B cell (primary cell): Measurements from ENCODE around the gene HLA-DQB2. TPM values are rescaled to one million over a fixed set of nuclear protein-coding genes. Genes with fewer than 3 reads are reported as not detected.

Experiments
- ATAC-seq: fragments of 200-7000 bp; cut with Tn5 transposase; one replicate; pipeline ENCODE4 v1.10.0; 2021; ENCODE audit warnings: low read depth, mild to moderate bottlenecking, moderate number of reproducible peaks, moderate library complexity
- CTCF ChIA-PET: fragments of 350-600 bp; sonication (Branson Sonifier 250); formaldehyde crosslinking; loops from one replicate; lab custom pipeline; 2021; ENCODE audit warnings: antibody characterized with exemption, inconsistent platforms; lab: Charles Lee
- POLR2A ChIA-PET: fragments of 350-600 bp; sonication (Branson Sonifier 250); formaldehyde crosslinking; loops from one replicate; lab custom pipeline; 2021; ENCODE audit warnings: antibody characterized with exemption; lab: Charles Lee
- DNase-seq: peaks from one replicate; pipeline ENCODE4 v3.0.0; 2013
- H2AFZ ChIP-seq: 2 replicates; pipeline ENCODE4 v1.6.1; 2012; ENCODE audit warnings: mild to moderate bottlenecking, low read depth, low read length; ENCODE audit not compliant: insufficient read depth, poor library complexity, severe bottlenecking
- H3K27ac ChIP-seq, 2 donors: 1 replicate in 1 of 2; 2 replicates in 1 of 2; pipeline ENCODE4 v1.5.1; 2012 to 2013; ENCODE audit warnings: low read length in 2 of 2, mild to moderate bottlenecking in 2 of 2, moderate library complexity in 1 of 2
- H3K27me3 ChIP-seq, 4 experiments: fragments of 200-600 bp in 1 of 4; sonication (generic) in 1 of 4; replicated peaks in 1 of 4; 1 replicate in 2 of 4; 2 replicates in 2 of 4; pipeline versions ENCODE4 v1.6.1 to v1.7.0; 2013 to 2016; ENCODE audit warnings: low read length in 3 of 4, mild to moderate bottlenecking in 2 of 4, mixed read lengths in 1 of 4, moderate library complexity in 1 of 4; ENCODE audit not compliant: insufficient read depth in 4 of 4, control insufficient read depth in 3 of 4; ENCODE audit errors: control extremely low read depth in 1 of 4
- H3K36me3 ChIP-seq, 2 experiments: replicated peaks in 1 of 2; 1 replicate in 1 of 2; 2 replicates in 1 of 2; pipeline versions ENCODE4 v1.6.1 to v1.7.1; 2013; ENCODE audit warnings: low read length in 1 of 2; ENCODE audit not compliant: insufficient read depth in 2 of 2, control insufficient read depth in 1 of 2; ENCODE audit errors: control extremely low read depth in 1 of 2, extremely low read depth in 1 of 2
- H3K4me1 ChIP-seq, 2 donors: fragments of 200-600 bp in 1 of 2; sonication (generic) in 1 of 2; 1 replicate in 1 of 2; 2 replicates in 1 of 2; pipeline versions ENCODE4 v1.5.1 to v1.6.1; 2013 to 2017; ENCODE audit warnings: low read length in 2 of 2; ENCODE audit not compliant: control insufficient read depth in 2 of 2, insufficient read depth in 2 of 2
- H3K4me2 ChIP-seq: replicated peaks from 2 replicates; pipeline ENCODE3; 2012; ENCODE audit warnings: mild to moderate bottlenecking, low read depth, low read length; ENCODE audit not compliant: poor library complexity, severe bottlenecking
- H3K4me3 ChIP-seq, 5 experiments: fragments of 200-600 bp in 1 of 5; sonication (generic) in 1 of 5; 1 replicate in 3 of 5; 2 replicates in 2 of 5; pipeline versions ENCODE4 v1.5.1 to v1.7.0; 2011 to 2016; ENCODE audit warnings: low read length in 4 of 5, mild to moderate bottlenecking in 4 of 5, low read depth in 2 of 5, control low read depth in 1 of 5, moderate library complexity in 1 of 5; ENCODE audit not compliant: insufficient read depth in 1 of 5; ENCODE audit errors: control extremely low read depth in 1 of 5, extremely low read depth in 1 of 5
- H3K79me2 ChIP-seq: fragments of 200-600 bp; sonication (generic); one replicate; pipeline ENCODE4 v1.6.0; 2016; ENCODE audit warnings: low read length; ENCODE audit not compliant: control insufficient read depth, insufficient read depth
- H3K9ac ChIP-seq: fragments of 200-600 bp; sonication (generic); 2 replicates; pipeline ENCODE4 v1.6.1; 2017; ENCODE audit warnings: mild to moderate bottlenecking, low read length, moderate library complexity
- H3K9me3 ChIP-seq, 3 donors: one replicate each; pipeline versions ENCODE4 v1.6.1 to v1.7.1; 2013; ENCODE audit warnings: low read length in 2 of 3; ENCODE audit not compliant: control insufficient read depth in 2 of 3, insufficient read depth in 1 of 3; ENCODE audit errors: control extremely low read depth in 1 of 3
- H4K20me1 ChIP-seq: 2 replicates; pipeline ENCODE4 v1.6.0; 2012; ENCODE audit warnings: mild to moderate bottlenecking, low read length; ENCODE audit not compliant: insufficient read depth, control insufficient read depth, poor library complexity, severe bottlenecking
- H3K27ac Mint-ChIP-seq: one replicate; pipeline ENCODE4 v1.8.0; 2021; ENCODE audit warnings: mixed read lengths
- H3K27me3 Mint-ChIP-seq: one replicate; pipeline ENCODE4 v1.8.0; 2021; ENCODE audit warnings: mixed read lengths
- H3K4me1 Mint-ChIP-seq: one replicate; pipeline ENCODE4 v1.8.0; 2021; ENCODE audit warnings: mixed read lengths
- H3K4me3 Mint-ChIP-seq: one replicate; pipeline ENCODE4 v1.8.0; 2021; ENCODE audit warnings: mixed read lengths
- H3K9me3 Mint-ChIP-seq: one replicate; pipeline ENCODE4 v1.8.0; 2022; ENCODE audit warnings: mixed read lengths; ENCODE audit not compliant: insufficient read depth
- EZH2 ChIP-seq: IDR thresholded peaks from 2 replicates; pipeline ENCODE4 v1.6.1; 2012; ENCODE audit warnings: borderline replicate concordance, low read depth, mild to moderate bottlenecking, moderate library complexity, low read length; ENCODE audit not compliant: insufficient read depth, poor library complexity, severe bottlenecking
- WGBS: methylation state at CpG from one replicate; pipeline ENCODE4 v1.1.5; 2013; ENCODE audit warnings: missing lambda C conversion rate; ENCODE audit not compliant: insufficient coverage; 5-methylcytosine and 5-hydroxymethylcytosine counted together
- intact Hi-C: fragments of 100-400 bp; cut with micrococcal nuclease; formaldehyde crosslinking; loops from one replicate; pipeline ENCODE4 v1.10.0; 2022
- polyA plus RNA-seq: library from polyadenylated mRNA; depleted of rRNA; stranded (reverse); fragments of >200 nt; gene quantifications from 2 replicates; pipeline ENCODE4 v1.2.3, GENCODE V29; 2012
- total RNA-seq, 2 donors: library from RNA; stranded (reverse); fragments of 120-200 nt in 1 of 2; gene quantifications; 1 replicate in 1 of 2; 2 replicates in 1 of 2; pipeline versions ENCODE4 v1.2.3 to v1.2.4, GENCODE V29; 2013 to 2022
- TF ChIP-seq, protein P1 (sequence below): fragments of 200-600 bp; IDR thresholded peaks from one replicate; pipeline ENCODE4 v1.8.0; 2022; ENCODE audit warnings: antibody characterized with exemption, mild to moderate bottlenecking

Gene HLA-DQB2
- total and polyA plus RNA-seq, 2 donors (not counting 1 experiment from before 2014, with no cell fraction given): 41.1 to 109 TPM

- Histone ChIP-seq H3K4me2 (no peak overlapping the region), H2AFZ (no peak overlapping the region), H3K27ac (no peak overlapping the region), H3K36me3 (peaks cover 0 to 2% of the 10 kb centered on the region in 2 experiments), H3K4me3 (no peak overlapping the region), H3K9me3 (no peaks in the 10 kb centered on the region), H4K20me1 (no peaks in the 10 kb centered on the region), H3K27me3 (peaks cover 0 to 5% (median 1%) of the 10 kb centered on the region in 4 experiments), H3K9ac (no peak overlapping the region), H3K4me1 (peaks cover 0 to 2% of the 10 kb centered on the region in 2 donors), H3K79me2 (no peaks in the 10 kb centered on the region)
- Mint-ChIP-seq H3K4me3 (no peak overlapping the region), H3K9me3 (no peaks in the 10 kb centered on the region), H3K27me3 (peaks cover 20% of the 10 kb centered on the region), H3K4me1 (peaks cover 11% of the 10 kb centered on the region), H3K27ac (no peak overlapping the region)
- no peak for DNase-seq
- POLR2A ChIA-PET: no interaction called here
- no peak for TF ChIP-seq EZH2
- TF ChIP-seq, protein P1, sequence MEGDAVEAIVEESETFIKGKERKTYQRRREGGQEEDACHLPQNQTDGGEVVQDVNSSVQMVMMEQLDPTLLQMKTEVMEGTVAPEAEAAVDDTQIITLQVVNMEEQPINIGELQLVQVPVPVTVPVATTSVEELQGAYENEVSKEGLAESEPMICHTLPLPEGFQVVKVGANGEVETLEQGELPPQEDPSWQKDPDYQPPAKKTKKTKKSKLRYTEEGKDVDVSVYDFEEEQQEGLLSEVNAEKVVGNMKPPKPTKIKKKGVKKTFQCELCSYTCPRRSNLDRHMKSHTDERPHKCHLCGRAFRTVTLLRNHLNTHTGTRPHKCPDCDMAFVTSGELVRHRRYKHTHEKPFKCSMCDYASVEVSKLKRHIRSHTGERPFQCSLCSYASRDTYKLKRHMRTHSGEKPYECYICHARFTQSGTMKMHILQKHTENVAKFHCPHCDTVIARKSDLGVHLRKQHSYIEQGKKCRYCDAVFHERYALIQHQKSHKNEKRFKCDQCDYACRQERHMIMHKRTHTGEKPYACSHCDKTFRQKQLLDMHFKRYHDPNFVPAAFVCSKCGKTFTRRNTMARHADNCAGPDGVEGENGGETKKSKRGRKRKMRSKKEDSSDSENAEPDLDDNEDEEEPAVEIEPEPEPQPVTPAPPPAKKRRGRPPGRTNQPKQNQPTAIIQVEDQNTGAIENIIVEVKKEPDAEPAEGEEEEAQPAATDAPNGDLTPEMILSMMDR: no peak
- intact Hi-C loops: no loop called here
- ATAC-seq: no peak
- CTCF ChIA-PET: no interaction called here
- 33% methylated on average over 5 of the region's 5 CpGs for WGBS
These were observed 18.6 kb downstream of the HLA-DQB2 start for GRCh38 chr6:32744776-32745175.

- TF ChIP-seq, protein P1: no peak
- TF ChIP-seq EZH2: no peak
- Mint-ChIP-seq H3K27me3 (peaks cover 25% of the 10 kb centered on the region), H3K4me1 (peaks cover 11% of the 10 kb centered on the region), H3K9me3 (no peaks in the 10 kb centered on the region), H3K27ac (peak overlapping the region; percentile 16), H3K4me3 (no peak overlapping the region)
- Histone ChIP-seq H3K4me1 (peaks cover 0 to 2% of the 10 kb centered on the region in 2 donors), H3K9me3 (no peaks in the 10 kb centered on the region), H3K9ac (no peak overlapping the region), H3K79me2 (no peaks in the 10 kb centered on the region), H3K27me3 (peaks cover 0 to 6% (median 3%) of the 10 kb centered on the region in 4 experiments), H2AFZ (no peak overlapping the region), H3K4me3 (peak overlapping the region in 2 of 5 experiments; percentile 24 to 29), H4K20me1 (no peaks in the 10 kb centered on the region), H3K36me3 (peaks cover 0 to 2% of the 10 kb centered on the region in 2 experiments), H3K4me2 (no peak overlapping the region), H3K27ac (no peak overlapping the region)
- ChIA-PET POLR2A (no interaction called here), CTCF (no interaction called here)
- ATAC-seq: no peak
- intact Hi-C loops: no loop called here
- no CpG with 5 or more reads among the region's 3 CpGs for WGBS
- no peak for DNase-seq
These were observed 21.0 kb downstream of the HLA-DQB2 start for GRCh38 chr6:32742374-32742773.
